GM06990 (cell line): Measurements from ENCODE around the gene OR14C36.

Source experiments
- DNase-seq: peaks from one replicate; pipeline ENCODE4 v3.0.0-alpha.2; 2011; ENCODE audit not compliant: insufficient read length; ENCODE audit errors: extremely low read depth
- H3K27me3 ChIP-seq: replicated peaks from 2 replicates; pipeline ENCODE4 v1.6.0; 2011; ENCODE audit warnings: low read length; ENCODE audit not compliant: control insufficient read depth, insufficient read depth
- H3K36me3 ChIP-seq: 2 replicates; pipeline ENCODE4 v1.5.1; 2011; ENCODE audit warnings: low read length; ENCODE audit not compliant: control insufficient read depth, insufficient read depth
- H3K4me3 ChIP-seq: replicated peaks from 2 replicates; pipeline ENCODE4 v1.5.1; 2011; ENCODE audit warnings: low read depth, mild to moderate bottlenecking, control low read depth, low read length
- CTCF ChIP-seq: IDR thresholded peaks from 2 replicates; pipeline ENCODE4 v1.5.1; 2011; ENCODE audit warnings: low read length, control low read depth, mild to moderate bottlenecking, inconsistent platforms; ENCODE audit not compliant: insufficient read depth, poor library complexity, severe bottlenecking

OR14C36 gene

GRCh38 chr1:248324468-248324867 is 24.1 kb upstream of the OR14C36 start, which contains the start of gene OR2M7:
TSS of gene OR2M7 (minus strand) at chr1:248324568. CDS start at chr1:248324568, 0 bp downstream.
- Histone ChIP-seq H3K36me3 (no peaks in the 10 kb centered on the region), H3K27me3 (no peaks in the 10 kb centered on the region), H3K4me3 (no peak within 1 kb of the TSS)
- TF ChIP-seq CTCF, result no peak
- DNase-seq, result no peak

GRCh38 chr1:248343451-248343850 is 5.1 kb upstream of the OR14C36 start:
- TF ChIP-seq CTCF, result no peak
- no peak for DNase-seq
- H3K27me3 ChIP-seq, result no peaks in the 10 kb centered on the region
- H3K4me3 ChIP-seq, result no peak overlapping the region
- no peaks in the 10 kb centered on the region for H3K36me3 ChIP-seq

DNA sequence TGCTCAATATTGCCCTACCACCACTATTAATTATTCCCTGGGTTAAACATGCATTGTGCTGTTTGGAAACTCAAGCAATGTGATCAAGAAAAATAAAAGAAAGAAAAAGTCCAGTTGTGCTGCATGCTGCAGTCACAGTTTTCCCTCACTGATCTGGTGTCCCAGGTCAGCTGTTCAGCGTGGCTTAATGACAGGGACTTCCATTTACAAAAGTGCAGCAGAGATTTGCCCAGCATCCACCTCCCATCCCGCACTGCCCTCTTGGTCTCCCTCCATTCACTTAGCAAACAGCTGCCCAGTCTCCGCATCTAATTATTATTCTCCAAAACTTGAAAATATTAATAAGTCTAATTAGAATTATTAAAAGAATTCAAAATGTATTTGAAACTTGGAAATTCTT is 10.8 kb downstream of the OR14C36 start:
- TF ChIP-seq CTCF, result no peak
- H3K4me3 ChIP-seq, result no peak overlapping the region
- no peak for DNase-seq
- no peaks in the 10 kb centered on the region for H3K27me3 ChIP-seq
- H3K36me3 ChIP-seq, result no peaks in the 10 kb centered on the region

- Histone ChIP-seq H3K36me3 (no peaks in the 10 kb centered on the region), H3K27me3 (no peaks in the 10 kb centered on the region), H3K4me3 (no peak within 1 kb of the TSS)
- no peak for DNase-seq
- no peak for TF ChIP-seq CTCF
Observed at GRCh38 chr1:248361121-248361715, 12.6 kb downstream of the OR14C36 start, which contains the start of gene OR2T4. TSS of gene OR2T4 (plus strand) at chr1:248361665. CDS start at chr1:248361665, 0 bp downstream.

DNA sequence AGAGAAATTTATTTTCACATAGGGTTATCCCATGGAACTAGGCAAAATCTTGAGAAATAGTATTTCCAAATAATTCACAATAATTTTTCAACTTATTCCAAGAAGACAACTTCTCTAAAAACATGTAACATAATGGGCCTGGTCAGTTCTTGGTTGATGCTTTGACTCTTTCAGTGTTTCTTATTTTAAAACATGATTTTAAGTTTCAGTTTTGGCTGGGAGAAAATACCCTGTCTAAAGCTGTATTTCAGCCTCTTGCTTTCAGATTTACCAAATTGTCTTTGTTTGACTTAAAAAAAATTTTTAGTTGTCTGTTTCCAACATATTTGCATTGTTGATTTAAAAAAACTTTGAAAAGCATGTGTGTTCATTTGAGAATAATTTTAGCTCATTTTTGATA is 18.0 kb downstream of the OR14C36 start:
- no peaks in the 10 kb centered on the region for H3K27me3 ChIP-seq
- DNase-seq, result no peak
- H3K4me3 ChIP-seq, result no peak overlapping the region
- H3K36me3 ChIP-seq, result no peaks in the 10 kb centered on the region
- no peak for TF ChIP-seq CTCF

GRCh38 chr1:248372394-248372793 is 23.8 kb downstream of the OR14C36 start:
- DNase-seq, result no peak

More at GRCh38 chr1:248372394-248372793, 23.8 kb downstream of the OR14C36 start:
- TF ChIP-seq CTCF, result no peak
- Histone ChIP-seq H3K4me3 (no peak overlapping the region), H3K36me3 (no peaks in the 10 kb centered on the region), H3K27me3 (no peaks in the 10 kb centered on the region)
